Adrenal gland (tissue), 12 donors: ENCODE results near the gene KIRREL2. TPM values are rescaled to one million over a fixed set of nuclear protein-coding genes. Genes with fewer than 3 reads are reported as not detected.

Experiments
- DNase-seq, 7 donors: peaks; one replicate each; pipeline ENCODE4 v3.0.0-alpha.2; 2019 to 2020
- H3K27ac ChIP-seq, 5 donors: fragments of 200-600 bp; sonication (generic) in 4 of 5; 1 replicate in 3 of 5; 2 replicates in 2 of 5; pipeline versions ENCODE4 v1.5.1 to v1.8.0; 2016 to 2020; ENCODE audit warnings: mild to moderate bottlenecking in 1 of 5
- H3K27me3 ChIP-seq: fragments of 200-600 bp; 2 replicates; pipeline ENCODE4 v1.8.0; 2021
- H3K36me3 ChIP-seq, 2 donors: fragments of 200-600 bp; replicated peaks in 1 of 2; 1 replicate in 1 of 2; 2 replicates in 1 of 2; pipeline versions ENCODE4 v1.5.1 to v1.8.0; 2018 to 2022
- H3K4me1 ChIP-seq, 2 donors: fragments of 200-600 bp; replicated peaks in 1 of 2; 1 replicate in 1 of 2; 2 replicates in 1 of 2; pipeline versions ENCODE4 v1.5.1 to v1.8.0; 2018 to 2021
- H3K4me3 ChIP-seq, 4 donors: fragments of 200-600 bp; sonication (generic) in 3 of 4; one replicate each; pipeline ENCODE4 v1.5.1; 2016 to 2018
- H3K9me3 ChIP-seq, 3 donors: fragments of 200-600 bp; sonication (generic) in 1 of 3; replicated peaks in 1 of 3; 1 replicate in 2 of 3; 2 replicates in 1 of 3; pipeline versions ENCODE4 v1.5.1 to v1.8.0; 2016 to 2021
- CTCF ChIP-seq, 6 experiments: fragments of 450-650 bp in 4 of 6; fragments of 200-600 bp in 2 of 6; sonication (generic) in 1 of 6; IDR thresholded peaks; 1 replicate in 5 of 6; 2 replicates in 1 of 6; pipeline versions ENCODE4 v1.5.1 to v1.8.0; 2016 to 2021; ENCODE audit warnings: antibody characterized with exemption in 6 of 6, mild to moderate bottlenecking in 2 of 6, moderate library complexity in 1 of 6
- POLR2A ChIP-seq, 2 donors: fragments of 450-650 bp; IDR thresholded peaks; one replicate each; pipeline ENCODE4 v1.6.1; 2017; ENCODE audit warnings: antibody characterized with exemption in 2 of 2, mild to moderate bottlenecking in 2 of 2, moderate library complexity in 1 of 2
- WGBS, 4 donors: extraction: QIAGEN DNeasy Blood & Tissue Kit in 2 of 4; methylation state at CpG; one replicate each; pipeline versions ENCODE4 v1.1.5 to v1.1.7; 2013 to 2017; 5-methylcytosine and 5-hydroxymethylcytosine counted together
- intact Hi-C, 2 donors: fragments of 100-400 bp; cut with DNase I; formaldehyde crosslinking; loops; one replicate each; pipeline versions ENCODE4 v1.14.1 to v1.15.0; 2022 to 2023
- polyA plus RNA-seq, 3 donors: library from polyadenylated mRNA; stranded (reverse); fragments of 200-250 nt in 2 of 3; fragments of 350-450 nt in 1 of 3; fragmentation: Illumina TruSeq in 1 of 3; extraction: RNeasy Lipid Tissue Mini Kit (QIAGEN cat#74804) in 1 of 3; gene quantifications; one replicate each; pipeline ENCODE4 v1.2.3, GENCODE V29; 2013 to 2014
- small RNA-seq, 2 donors: library from RNA; depleted of rRNA; stranded (forward); fragments of <200 nt; gene quantifications; one replicate each; pipeline ENCODE3, GENCODE V24; 2016
- total RNA-seq, 9 donors: library from RNA; depleted of rRNA in 4 of 9; stranded (reverse); fragments of >200 nt in 4 of 9; fragments of 120-200 nt in 1 of 9; fragmentation: NEBNext Ultra II Directional in 1 of 9; extraction: Animal tissue kit (Norgen Biotek cat#: 25700) in 1 of 9; gene quantifications; one replicate each; pipeline versions ENCODE4 v1.1.0 to v1.2.4, GENCODE V29; 2013 to 2023
- donor health status: healthy with polysubstance abuse.
- donor health status: Bipolar disorder and iron deficiency.
- donor health status: DM: yes; HTN: yes; CAD: no.
- donor health status: DM: no; HTN: no; CAD: no.
- donor health status: DM: no; HTN: no; CAD: no.
- donor health status: DM: yes; HTN: yes; CAD: no.

KIRREL2 gene
- total and polyA plus RNA-seq, 12 donors: 0.03 to 0.32 (median 0.14) TPM; not detected in 5

GRCh38 chr19:35911790-35912189 is 55.1 kb downstream of the KIRREL2 start:
- 36 to 69% (median 55%) methylated on average over 4 to 5 of the region's 5 CpGs for WGBS, 4 donors
- no peaks in the 10 kb centered on the region for H3K36me3 ChIP-seq
- H3K4me3 ChIP-seq: no peak overlapping the region
- no peaks in the 10 kb centered on the region for H3K9me3 ChIP-seq
- H3K27me3 ChIP-seq: no peaks in the 10 kb centered on the region
- intact Hi-C loops: no loop called here
- H3K27ac ChIP-seq: no peak overlapping the region
- DNase-seq: no peak
- TF ChIP-seq POLR2A (IDR thresholded peaks at IDR 0.05) (no peak), CTCF (IDR thresholded peaks at IDR 0.05) (no peak)
- H3K4me1 ChIP-seq: no peaks in the 10 kb centered on the region

- intact Hi-C loops: no loop called here
- WGBS, 4 donors: 43 to 55% (median 45%) methylated on average over 7 of the region's 7 CpGs
- H3K27me3 ChIP-seq: no peaks in the 10 kb centered on the region
- no peaks in the 10 kb centered on the region for H3K9me3 ChIP-seq
- H3K27ac ChIP-seq: peak overlapping the region in 1 of 5 donors; percentile 52
- TF ChIP-seq POLR2A (IDR thresholded peaks at IDR 0.05): no peak
- no peak for TF ChIP-seq CTCF (IDR thresholded peaks at IDR 0.05)
- no peaks in the 10 kb centered on the region for H3K4me1 ChIP-seq
- no peak for DNase-seq
- H3K36me3 ChIP-seq: no peaks in the 10 kb centered on the region
- H3K4me3 ChIP-seq: no peak overlapping the region
Measured at GRCh38 chr19:35913589-35913988, 56.9 kb downstream of the KIRREL2 start.

- no peak for DNase-seq
- intact Hi-C loops: no loop called here
- Histone ChIP-seq H3K36me3 (no peaks in the 10 kb centered on the region), H3K27me3 (no peaks in the 10 kb centered on the region), H3K4me3 (no peak overlapping the region), H3K9me3 (no peaks in the 10 kb centered on the region), H3K27ac (no peak overlapping the region), H3K4me1 (no peaks in the 10 kb centered on the region)
- 45 to 66% (median 52%) methylated on average over 3 of the region's 3 CpGs for WGBS, 4 donors
- TF ChIP-seq POLR2A (IDR thresholded peaks at IDR 0.05) (no peak), CTCF (IDR thresholded peaks at IDR 0.05) (no peak)
Measured at GRCh38 chr19:35915443-35915842, 58.7 kb downstream of the KIRREL2 start.

Small RNA genes within 50 kb of the gene (small RNA-seq; reads per million reads assigned to genes)
- 0 reads per million in 2 donors for gene RN7SL402P

Other genes with a start within 250 kb of the KIRREL2 start
- 10 to 100 TPM in 5 of 9 donors, 1 to 10 TPM in 4; 6.2 to 22.4 (median 10.3) TPM for gene HAUS5, start 244.2 kb upstream of the KIRREL2 start, total RNA-seq
- gene HAUS5, start 244.2 kb upstream of the KIRREL2 start, polyA plus RNA-seq: 10 to 100 TPM in 2 of 3 donors, 1 to 10 TPM in 1; 5.2 to 38.2 (median 20.7) TPM
- gene RBM42, start 227.9 kb upstream of the KIRREL2 start, total RNA-seq: 10 to 100 TPM; 42.6 to 92.9 (median 74.6) TPM
- gene RBM42, start 227.9 kb upstream of the KIRREL2 start, polyA plus RNA-seq: 100 to 1,000 TPM in 1 of 3 donors, 10 to 100 TPM in 2; 23.9 to 107 (median 80.7) TPM
- 1 to 10 TPM in 6 of 9 donors, under 1 TPM in 1, not detected in 2; 0.96 to 2.6 (median 2.1) TPM for gene ETV2, start 215.2 kb upstream of the KIRREL2 start, total RNA-seq
- 1 to 10 TPM in 2 of 3 donors, under 1 TPM in 1; 0.38 to 5.3 (median 5.0) TPM for gene ETV2, start 215.2 kb upstream of the KIRREL2 start, polyA plus RNA-seq
- 100 to 1,000 TPM; 289 to 694 (median 493) TPM for gene COX6B1, start 208.6 kb upstream of the KIRREL2 start, total RNA-seq
- 1,000 to 10,000 TPM in 2 of 3 donors, 100 to 1,000 TPM in 1; 626 to 1,985 (median 1,187) TPM for gene COX6B1, start 208.6 kb upstream of the KIRREL2 start, polyA plus RNA-seq
- gene UPK1A, start 190.4 kb upstream of the KIRREL2 start, total RNA-seq: not detected
- gene UPK1A, start 190.4 kb upstream of the KIRREL2 start, polyA plus RNA-seq: 1 to 10 TPM in 1 of 3 donors, not detected in 2; 1.2 TPM
- gene ZBTB32, start 152.4 kb upstream of the KIRREL2 start, total RNA-seq: under 1 TPM in 1 of 9 donors, not detected in 8; 0.38 TPM
- under 1 TPM in 2 of 3 donors, not detected in 1; 0.27 to 0.40 TPM for gene ZBTB32, start 152.4 kb upstream of the KIRREL2 start, polyA plus RNA-seq
- gene KMT2B, start 138.9 kb upstream of the KIRREL2 start, total RNA-seq: 10 to 100 TPM in 8 of 9 donors, 1 to 10 TPM in 1; 6.6 to 41.8 (median 19.8) TPM
- gene KMT2B, start 138.9 kb upstream of the KIRREL2 start, polyA plus RNA-seq: 10 to 100 TPM; 10.1 to 97.3 (median 70.3) TPM
- 10 to 100 TPM in 6 of 9 donors, 1 to 10 TPM in 3; 4.9 to 35.3 (median 13.8) TPM for gene IGFLR1, start 114.5 kb upstream of the KIRREL2 start, total RNA-seq
- 10 to 100 TPM in 2 of 3 donors, 1 to 10 TPM in 1; 5.3 to 32.3 (median 21.5) TPM for gene IGFLR1, start 114.5 kb upstream of the KIRREL2 start, polyA plus RNA-seq
- 10 to 100 TPM; 14.8 to 55.0 (median 32.7) TPM for gene U2AF1L4, start 111.5 kb upstream of the KIRREL2 start, total RNA-seq
- gene U2AF1L4, start 111.5 kb upstream of the KIRREL2 start, polyA plus RNA-seq: 100 to 1,000 TPM in 2 of 3 donors, 10 to 100 TPM in 1; 30.3 to 255 (median 104) TPM
- 100 to 1,000 TPM in 1 of 9 donors, 10 to 100 TPM in 8; 29.5 to 149 (median 71.0) TPM for gene PSENEN, start 111.3 kb upstream of the KIRREL2 start, total RNA-seq
- gene PSENEN, start 111.3 kb upstream of the KIRREL2 start, polyA plus RNA-seq: 100 to 1,000 TPM in 2 of 3 donors, 10 to 100 TPM in 1; 93.1 to 230 (median 174) TPM
- gene LIN37, start 108.3 kb upstream of the KIRREL2 start, total RNA-seq: 10 to 100 TPM in 8 of 9 donors, 1 to 10 TPM in 1; 6.0 to 28.2 (median 12.5) TPM
- gene LIN37, start 108.3 kb upstream of the KIRREL2 start, polyA plus RNA-seq: 100 to 1,000 TPM in 1 of 3 donors, 10 to 100 TPM in 2; 11.3 to 137 (median 75.9) TPM
- 100 to 1,000 TPM in 7 of 9 donors, 10 to 100 TPM in 2; 21.1 to 431 (median 164) TPM for gene HSPB6, start 99.9 kb upstream of the KIRREL2 start, total RNA-seq
- gene HSPB6, start 99.9 kb upstream of the KIRREL2 start, polyA plus RNA-seq: 100 to 1,000 TPM; 524 to 932 (median 718) TPM
- 10 to 100 TPM in 5 of 9 donors, 1 to 10 TPM in 4; 4.4 to 18.5 (median 10.2) TPM for gene PROSER3, start 98.7 kb upstream of the KIRREL2 start, total RNA-seq
- gene PROSER3, start 98.7 kb upstream of the KIRREL2 start, polyA plus RNA-seq: 10 to 100 TPM in 2 of 3 donors, 1 to 10 TPM in 1; 7.0 to 27.3 (median 14.7) TPM
- gene ARHGAP33, start 81.3 kb upstream of the KIRREL2 start, total RNA-seq: 10 to 100 TPM in 3 of 9 donors, 1 to 10 TPM in 5, under 1 TPM in 1; 0.54 to 30.9 (median 5.4) TPM
- 10 to 100 TPM in 2 of 3 donors, 1 to 10 TPM in 1; 1.2 to 90.3 (median 27.9) TPM for gene ARHGAP33, start 81.3 kb upstream of the KIRREL2 start, polyA plus RNA-seq
- gene PRODH2, start 44.1 kb upstream of the KIRREL2 start, total RNA-seq: under 1 TPM in 1 of 9 donors, not detected in 8; 0.46 TPM
- gene PRODH2, start 44.1 kb upstream of the KIRREL2 start, polyA plus RNA-seq: under 1 TPM in 1 of 3 donors, not detected in 2; 0.07 TPM
- under 1 TPM in 1 of 9 donors, not detected in 8; 0.31 TPM for gene NPHS1, start 4.4 kb upstream of the KIRREL2 start, total RNA-seq
- gene NPHS1, start 4.4 kb upstream of the KIRREL2 start, polyA plus RNA-seq: not detected
- gene APLP1, start 11.7 kb downstream of the KIRREL2 start, total RNA-seq: 10 to 100 TPM in 4 of 9 donors, 1 to 10 TPM in 5; 1.0 to 68.7 (median 8.6) TPM
- 100 to 1,000 TPM in 1 of 3 donors, 10 to 100 TPM in 2; 77.4 to 278 (median 89.7) TPM for gene APLP1, start 11.7 kb downstream of the KIRREL2 start, polyA plus RNA-seq
- 10 to 100 TPM in 2 of 9 donors, 1 to 10 TPM in 7; 1.7 to 10.8 (median 6.7) TPM for gene NFKBID, start 43.6 kb downstream of the KIRREL2 start, total RNA-seq
- gene NFKBID, start 43.6 kb downstream of the KIRREL2 start, polyA plus RNA-seq: 10 to 100 TPM in 2 of 3 donors, 1 to 10 TPM in 1; 1.5 to 18.9 (median 14.7) TPM
- gene HCST, start 45.6 kb downstream of the KIRREL2 start, total RNA-seq: 10 to 100 TPM in 5 of 9 donors, 1 to 10 TPM in 3, not detected in 1; 3.1 to 24.3 (median 10.3) TPM
- 10 to 100 TPM in 2 of 3 donors, 1 to 10 TPM in 1; 2.8 to 97.2 (median 41.4) TPM for gene HCST, start 45.6 kb downstream of the KIRREL2 start, polyA plus RNA-seq
- 100 to 1,000 TPM in 7 of 9 donors, 10 to 100 TPM in 2; 11.8 to 323 (median 138) TPM for gene TYROBP, start 51.4 kb downstream of the KIRREL2 start, total RNA-seq
- 100 to 1,000 TPM in 2 of 3 donors, 10 to 100 TPM in 1; 83.9 to 291 (median 290) TPM for gene TYROBP, start 51.4 kb downstream of the KIRREL2 start, polyA plus RNA-seq
- gene LRFN3, start 79.5 kb downstream of the KIRREL2 start, total RNA-seq: 10 to 100 TPM in 7 of 9 donors, 1 to 10 TPM in 2; 1.7 to 23.3 (median 15.5) TPM
- gene LRFN3, start 79.5 kb downstream of the KIRREL2 start, polyA plus RNA-seq: 1 to 10 TPM; 3.7 to 8.4 (median 7.1) TPM
- gene SDHAF1, start 138.3 kb downstream of the KIRREL2 start, total RNA-seq: 10 to 100 TPM; 19.5 to 68.9 (median 25.2) TPM
- gene SDHAF1, start 138.3 kb downstream of the KIRREL2 start, polyA plus RNA-seq: 10 to 100 TPM; 13.7 to 19.2 (median 15.9) TPM
- under 1 TPM in 6 of 9 donors, not detected in 3; 0.14 to 0.53 (median 0.45) TPM for gene SYNE4, start 151.9 kb downstream of the KIRREL2 start, total RNA-seq
- 1 to 10 TPM in 1 of 3 donors, under 1 TPM in 2; 0.18 to 3.0 (median 0.67) TPM for gene SYNE4, start 151.9 kb downstream of the KIRREL2 start, polyA plus RNA-seq
- gene ALKBH6, start 157.3 kb downstream of the KIRREL2 start, total RNA-seq: 10 to 100 TPM; 16.8 to 30.6 (median 23.7) TPM
- gene ALKBH6, start 157.3 kb downstream of the KIRREL2 start, polyA plus RNA-seq: 10 to 100 TPM; 18.5 to 39.8 (median 39.2) TPM
- 10 to 100 TPM in 2 of 9 donors, 1 to 10 TPM in 7; 1.3 to 12.5 (median 6.4) TPM for gene CLIP3, start 176.0 kb downstream of the KIRREL2 start, total RNA-seq
- gene CLIP3, start 176.0 kb downstream of the KIRREL2 start, polyA plus RNA-seq: 10 to 100 TPM in 2 of 3 donors, 1 to 10 TPM in 1; 8.3 to 20.1 (median 12.6) TPM
- 10 to 100 TPM in 3 of 9 donors, 1 to 10 TPM in 6; 3.2 to 15.9 (median 7.5) TPM for gene THAP8, start 197.4 kb downstream of the KIRREL2 start, total RNA-seq
- gene THAP8, start 197.4 kb downstream of the KIRREL2 start, polyA plus RNA-seq: 1 to 10 TPM; 3.2 to 6.0 (median 3.4) TPM
- 1 to 10 TPM in 2 of 9 donors, under 1 TPM in 6, not detected in 1; 0.12 to 2.0 (median 0.69) TPM for gene WDR62, start 198.0 kb downstream of the KIRREL2 start, total RNA-seq
- 1 to 10 TPM in 1 of 3 donors, under 1 TPM in 2; 0.33 to 1.0 (median 0.77) TPM for gene WDR62, start 198.0 kb downstream of the KIRREL2 start, polyA plus RNA-seq